ENCODE measurements around the gene NPC1L1. TPM values are rescaled to one million over a fixed set of nuclear protein-coding genes. Genes with fewer than 3 reads are reported as not detected.

Gene NPC1L1
- total RNA-seq, 1 experiment from 2014 or later, result 0.15 TPM

- no peaks in the 10 kb centered on the region for H4K20me1 ChIP-seq (ENCODE audit: insufficient read depth)
- H3K27me3 ChIP-seq (ENCODE audit: insufficient read depth, low read length), result no peaks in the 10 kb centered on the region
- no peak for ATAC-seq
- H3K36me3 ChIP-seq (ENCODE audit: control insufficient read depth in 1 of 2, insufficient read depth in 2 of 2, low read length in 2 of 2), result peaks cover 30 to 57% of the 10 kb centered on the region in 2 experiments
- peaks cover 96% of the 10 kb centered on the region for H3K79me2 ChIP-seq (ENCODE audit: insufficient read depth, low read length)
- intact Hi-C loops (cut with micrococcal nuclease), result no loop called here
- DNase-seq (ENCODE audit: low read depth, low spot score), result no peak
- H3K4me1 ChIP-seq (ENCODE audit: control insufficient read depth in 1 of 2, insufficient read depth in 2 of 2, low read length in 2 of 2), result peaks cover 5 to 9% of the 10 kb centered on the region in 2 experiments
- POLR2A ChIA-PET, result no interaction called here
- H2AFZ ChIP-seq (ENCODE audit: low read depth, low read length, poor library complexity, severe bottlenecking), result no peak overlapping the region
- H3K4me3 ChIP-seq (replicated peaks in 1 of 2; ENCODE audit: low read depth in 1 of 2, low read length in 2 of 2), result no peak overlapping the region
- H3K9ac ChIP-seq (ENCODE audit: low read length), result no peak overlapping the region
- H3K27ac ChIP-seq (ENCODE audit: low read depth, low read length), result no peak overlapping the region
- RAD21 ChIA-PET (ENCODE audit: low non-redundant PET in 1 of 2, low total read pairs in 2 of 2, uncharacterized antibody in 2 of 2, unreplicated experiment in 2 of 2), result no interaction called here
- no peaks in the 10 kb centered on the region for H3K9me3 ChIP-seq (ENCODE audit: control insufficient read depth in 1 of 2, insufficient read depth in 1 of 2, low read depth in 1 of 2, low read length in 2 of 2)
- no peak for TF ChIP-seq JUND (IDR thresholded peaks at IDR 0.05)
- TF ChIP-seq YY1 (IDR thresholded peaks at IDR 0.05; ENCODE audit: extremely low read depth, insufficient replicate concordance, low read depth, low read length), result no peak
- TF ChIP-seq EGR1 (IDR thresholded peaks at IDR 0.05; ENCODE audit: low read depth), result no peak
- no peak for TF ChIP-seq CTCF (IDR thresholded peaks at IDR 0.05 in 2 of 3, conservative IDR thresholded peaks at IDR 0.05 in 1 of 3; ENCODE audit: borderline replicate concordance in 1 of 3, insufficient read depth in 1 of 3, low read depth in 2 of 3, low read length in 2 of 3)
- no peak for TF ChIP-seq EZH2phosphoT487 (IDR thresholded peaks at IDR 0.05; ENCODE audit: borderline replicate concordance)
- TF ChIP-seq SIN3A (IDR thresholded peaks at IDR 0.05; ENCODE audit: low read depth), result no peak
- TF ChIP-seq FOSL1 (IDR thresholded peaks at IDR 0.05; ENCODE audit: low read depth), result no peak
- TF ChIP-seq MAX (IDR thresholded peaks at IDR 0.05), result no peak
- TF ChIP-seq TCF7L2 (IDR thresholded peaks at IDR 0.05; ENCODE audit: borderline replicate concordance, extremely low read depth, insufficient read depth, insufficient read length), result no peak
- TF ChIP-seq POLR2A (IDR thresholded peaks at IDR 0.05; ENCODE audit: borderline replicate concordance, extremely low read depth, insufficient read depth, insufficient read length), result no peak
- TF ChIP-seq, protein P1, sequence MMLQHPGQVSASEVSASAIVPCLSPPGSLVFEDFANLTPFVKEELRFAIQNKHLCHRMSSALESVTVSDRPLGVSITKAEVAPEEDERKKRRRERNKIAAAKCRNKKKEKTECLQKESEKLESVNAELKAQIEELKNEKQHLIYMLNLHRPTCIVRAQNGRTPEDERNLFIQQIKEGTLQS (IDR thresholded peaks at IDR 0.05), result no peak
- TF ChIP-seq, protein P2, sequence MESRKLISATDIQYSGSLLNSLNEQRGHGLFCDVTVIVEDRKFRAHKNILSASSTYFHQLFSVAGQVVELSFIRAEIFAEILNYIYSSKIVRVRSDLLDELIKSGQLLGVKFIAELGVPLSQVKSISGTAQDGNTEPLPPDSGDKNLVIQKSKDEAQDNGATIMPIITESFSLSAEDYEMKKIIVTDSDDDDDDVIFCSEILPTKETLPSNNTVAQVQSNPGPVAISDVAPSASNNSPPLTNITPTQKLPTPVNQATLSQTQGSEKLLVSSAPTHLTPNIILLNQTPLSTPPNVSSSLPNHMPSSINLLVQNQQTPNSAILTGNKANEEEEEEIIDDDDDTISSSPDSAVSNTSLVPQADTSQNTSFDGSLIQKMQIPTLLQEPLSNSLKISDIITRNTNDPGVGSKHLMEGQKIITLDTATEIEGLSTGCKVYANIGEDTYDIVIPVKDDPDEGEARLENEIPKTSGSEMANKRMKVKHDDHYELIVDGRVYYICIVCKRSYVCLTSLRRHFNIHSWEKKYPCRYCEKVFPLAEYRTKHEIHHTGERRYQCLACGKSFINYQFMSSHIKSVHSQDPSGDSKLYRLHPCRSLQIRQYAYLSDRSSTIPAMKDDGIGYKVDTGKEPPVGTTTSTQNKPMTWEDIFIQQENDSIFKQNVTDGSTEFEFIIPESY (IDR thresholded peaks at IDR 0.05; ENCODE audit: extremely low read depth, insufficient replicate concordance, low read length), result no peak
- no peak for TF ChIP-seq ELF1 (IDR thresholded peaks at IDR 0.05; ENCODE audit: borderline replicate concordance, low read depth)
- TF ChIP-seq SP1 (IDR thresholded peaks at IDR 0.05; ENCODE audit: low read depth), result no peak
- no peak for TF ChIP-seq REST (IDR thresholded peaks at IDR 0.05; ENCODE audit: low read depth)
- TF ChIP-seq RAD21 (IDR thresholded peaks at IDR 0.05; ENCODE audit: low read depth), result no peak
- TF ChIP-seq EZH2 (IDR thresholded peaks at IDR 0.05), result no peak
- no peak for TF ChIP-seq ZNF274 (IDR thresholded peaks at IDR 0.05; ENCODE audit: low read depth, low read length)
- TF ChIP-seq SRF (IDR thresholded peaks at IDR 0.05; ENCODE audit: low read depth), result no peak
- no peak for TF ChIP-seq ZFX (IDR thresholded peaks at IDR 0.05)
- CTCF ChIA-PET, result no interaction called here
- no TSS peak for BruUV-seq (replicated peaks)
- H3K9me2 ChIP-seq (ENCODE audit: insufficient read depth), result no peaks in the 10 kb centered on the region
- no peak overlapping the region for H3K4me2 ChIP-seq (ENCODE audit: low read length)
Observed at GRCh38 chr7:44484482-44485313, 56.4 kb downstream of the NPC1L1 start.

Data from HCT116 (cell line).